HCT116 (cell line): ENCODE data around the gene TFB1M. TPM values are rescaled to one million over a fixed set of nuclear protein-coding genes. Genes with fewer than 3 reads are reported as not detected.

Experiments used
- ATAC-seq: fragments of 200-7000 bp; cut with Tn5 transposase; 2 replicates; pipeline ENCODE4 v1.9.1; 2020; ENCODE audit warnings: mild to moderate bottlenecking, moderate library complexity
- BruUV-seq: library from RNA; stranded (reverse); fragments of 400-500 nt; replicated peaks from 2 replicates; lab custom pipeline; 2021; lab: Mats Ljungman, UMichigan
- CTCF ChIA-PET: fragments of 300-600 bp; sonication (Branson Sonifier 250); formaldehyde crosslinking; loops from one replicate; lab custom pipeline; 2021; ENCODE audit warnings: antibody characterized with exemption; lab: Charles Lee
- POLR2A ChIA-PET: fragments of 300-600, 350-600 bp; sonication (Branson Sonifier 250); formaldehyde crosslinking; loops from one replicate; lab custom pipeline; 2021; ENCODE audit warnings: antibody characterized with exemption; lab: Charles Lee
- RAD21 ChIA-PET, 2 experiments: fragments of 300-600 bp; sonication (Branson Sonifier 250); formaldehyde crosslinking; loops; one replicate each; lab custom pipeline; 2023; ENCODE audit warnings: low total read pairs in 2 of 2; ENCODE audit not compliant: uncharacterized antibody in 2 of 2, unreplicated experiment in 2 of 2, low non-redundant PET in 1 of 2; lab: Charles Lee
- DNase-seq: peaks from one replicate; pipeline ENCODE4 v3.0.0-alpha.2; 2010; ENCODE audit warnings: low read depth, low spot score
- H2AFZ ChIP-seq: fragments of 200-600 bp; shearing (Covaris generic), sonication (generic); 2 replicates; pipeline ENCODE4 v1.6.1; 2017; ENCODE audit warnings: low read depth, mixed run types, mixed read lengths, antibody characterized with exemption, low read length; ENCODE audit not compliant: poor library complexity, severe bottlenecking
- H3K27ac ChIP-seq: 2 replicates; pipeline ENCODE4 v1.5.1; 2012; ENCODE audit warnings: low read depth, low read length
- H3K27me3 ChIP-seq: fragments of 200-600 bp; sonication (generic); 2 replicates; pipeline ENCODE4 v1.6.1; 2016; ENCODE audit warnings: mixed run types, low read length, mixed read lengths; ENCODE audit not compliant: insufficient read depth
- H3K36me3 ChIP-seq, 2 experiments: fragments of 200-500 bp in 1 of 2; fragments of 200-600 bp in 1 of 2; sonication (Bioruptor generic) in 1 of 2; sonication (generic) in 1 of 2; 2 replicates each; pipeline versions ENCODE4 v1.5.1 to v1.6.1; 2014 to 2016; ENCODE audit warnings: low read length in 2 of 2, inconsistent platforms in 1 of 2, mixed read lengths in 1 of 2, mixed run types in 1 of 2; ENCODE audit not compliant: insufficient read depth in 2 of 2, control insufficient read depth in 1 of 2
- H3K4me1 ChIP-seq, 2 experiments: fragments of 200-600 bp in 1 of 2; sonication (generic) in 1 of 2; 2 replicates each; pipeline versions ENCODE4 v1.5.1 to v1.6.1; 2012 to 2017; ENCODE audit warnings: low read length in 2 of 2, inconsistent platforms in 1 of 2, mild to moderate bottlenecking in 1 of 2, mixed read lengths in 1 of 2, mixed run types in 1 of 2, moderate library complexity in 1 of 2; ENCODE audit not compliant: insufficient read depth in 2 of 2, control insufficient read depth in 1 of 2
- H3K4me2 ChIP-seq: fragments of 200-600 bp; sonication (generic); 2 replicates; pipeline ENCODE4 v1.6.1; 2017; ENCODE audit warnings: mixed run types, low read length, mixed read lengths
- H3K4me3 ChIP-seq, 2 experiments: fragments of 200-600 bp in 1 of 2; sonication (generic) in 1 of 2; replicated peaks in 1 of 2; 2 replicates each; pipeline ENCODE4 v1.5.1; 2011 to 2016; ENCODE audit warnings: low read length in 2 of 2, control low read depth in 1 of 2, low read depth in 1 of 2, mild to moderate bottlenecking in 1 of 2, mixed read lengths in 1 of 2, mixed run types in 1 of 2
- H3K79me2 ChIP-seq: fragments of 200-600 bp; sonication (generic); 2 replicates; pipeline ENCODE4 v1.6.1; 2017; ENCODE audit warnings: mild to moderate bottlenecking, mixed run types, low read length, moderate library complexity, mixed read lengths; ENCODE audit not compliant: insufficient read depth
- H3K9ac ChIP-seq: fragments of 200-600 bp; sonication (generic); 2 replicates; pipeline ENCODE4 v1.6.1; 2016; ENCODE audit warnings: low read length, mixed read lengths
- H3K9me2 ChIP-seq: fragments of 200-600 bp; sonication (generic), shearing (Covaris generic); 2 replicates; pipeline ENCODE4 v1.6.1; 2017; ENCODE audit warnings: mixed run types, mild to moderate bottlenecking, moderate library complexity; ENCODE audit not compliant: insufficient read depth
- H3K9me3 ChIP-seq, 2 experiments: fragments of 200-500 bp in 1 of 2; fragments of 200-600 bp in 1 of 2; sonication (Bioruptor generic) in 1 of 2; sonication (generic) in 1 of 2; 2 replicates each; pipeline ENCODE4 v1.6.1; 2014 to 2017; ENCODE audit warnings: low read length in 2 of 2, mixed read lengths in 2 of 2, inconsistent platforms in 1 of 2, low read depth in 1 of 2, mild to moderate bottlenecking in 1 of 2, mixed run types in 1 of 2, moderate library complexity in 1 of 2; ENCODE audit not compliant: control insufficient read depth in 1 of 2, insufficient read depth in 1 of 2
- H4K20me1 ChIP-seq: fragments of 200-600 bp; sonication (generic), shearing (Covaris generic); 2 replicates; pipeline ENCODE4 v1.6.1; 2017; ENCODE audit warnings: mixed run types, mild to moderate bottlenecking, moderate library complexity; ENCODE audit not compliant: insufficient read depth
- ATF3 ChIP-seq: IDR thresholded peaks from 2 replicates; pipeline ENCODE4 v1.6.1; 2012
- CBX3 ChIP-seq: IDR thresholded peaks from 2 replicates; pipeline ENCODE4 v1.6.1; 2012; ENCODE audit warnings: low read depth
- CEBPB ChIP-seq: IDR thresholded peaks from 2 replicates; pipeline ENCODE4 v1.6.1; 2012; ENCODE audit warnings: low read depth
- CTCF ChIP-seq, 3 experiments: fragments of 200-600 bp in 1 of 3; sonication (generic) in 1 of 3; IDR thresholded peaks in 2 of 3; conservative IDR thresholded peaks in 1 of 3; 2 replicates each; pipeline ENCODE4 v1.5.1; 2012 to 2017; ENCODE audit warnings: low read depth in 2 of 3, low read length in 2 of 3, antibody characterized with exemption in 1 of 3, borderline replicate concordance in 1 of 3, control low read depth in 1 of 3, mild to moderate bottlenecking in 1 of 3, mixed read lengths in 1 of 3, mixed run types in 1 of 3, moderate library complexity in 1 of 3; ENCODE audit not compliant: insufficient read depth in 1 of 3
- EZH2 ChIP-seq: fragments of 200-600 bp; sonication (generic); IDR thresholded peaks from 2 replicates; pipeline ENCODE4 v1.6.1; 2017; ENCODE audit warnings: antibody characterized with exemption, mixed run types
- EZH2phosphoT487 ChIP-seq: fragments of 200-600 bp; IDR thresholded peaks from 2 replicates; pipeline ENCODE4 v1.6.1; 2018; ENCODE audit warnings: antibody characterized with exemption, borderline replicate concordance
- FOSL1 ChIP-seq: IDR thresholded peaks from 2 replicates; pipeline ENCODE4 v1.6.1; 2012; ENCODE audit warnings: low read depth
- JUND ChIP-seq: IDR thresholded peaks from 2 replicates; pipeline ENCODE4 v1.6.1; 2012
- MAX ChIP-seq: IDR thresholded peaks from 2 replicates; pipeline ENCODE4 v1.6.1; 2012
- POLR2A ChIP-seq: IDR thresholded peaks from 2 replicates; pipeline ENCODE4 v1.7.0; 2011; ENCODE audit warnings: borderline replicate concordance; ENCODE audit not compliant: insufficient read depth, insufficient read length; ENCODE audit errors: extremely low read depth
- POLR2AphosphoS5 ChIP-seq: IDR thresholded peaks from 2 replicates; pipeline ENCODE4 v1.6.1; 2011; ENCODE audit warnings: mild to moderate bottlenecking, low read depth, low read length, moderate library complexity
- REST ChIP-seq: IDR thresholded peaks from 2 replicates; pipeline ENCODE4 v1.6.1; 2012; ENCODE audit warnings: low read depth
- SP1 ChIP-seq: IDR thresholded peaks from 2 replicates; pipeline ENCODE4 v1.6.1; 2012; ENCODE audit warnings: low read depth
- SRF ChIP-seq: IDR thresholded peaks from 2 replicates; pipeline ENCODE4 v1.6.1; 2012; ENCODE audit warnings: low read depth
- TCF7L2 ChIP-seq: IDR thresholded peaks from 2 replicates; pipeline ENCODE4 v1.7.0; 2011; ENCODE audit warnings: borderline replicate concordance, inconsistent platforms; ENCODE audit not compliant: insufficient read depth, insufficient read length; ENCODE audit errors: extremely low read depth
- ZBTB33 ChIP-seq: IDR thresholded peaks from 2 replicates; pipeline ENCODE4 v1.6.1; 2011; ENCODE audit warnings: mild to moderate bottlenecking, low read length, moderate library complexity; ENCODE audit not compliant: insufficient replicate concordance; ENCODE audit errors: extremely low read depth
- ZFX ChIP-seq: fragments of 450-650 bp; IDR thresholded peaks from 2 replicates; pipeline ENCODE4 v1.6.1; 2017
- intact Hi-C: fragments of 100-400 bp; cut with micrococcal nuclease; formaldehyde crosslinking; loops from 2 replicates; pipeline ENCODE4 v1.10.0; 2022
- total RNA-seq: library from RNA; stranded (reverse); gene quantifications from one replicate; pipeline ENCODE4 v1.2.1, GENCODE V29; 2021; ENCODE audit not compliant: unreplicated experiment

TFB1M gene
- total RNA-seq, 1 experiment from 2014 or later = 43.8 TPM

GRCh38 chr6:155237613-155238012, 76.7 kb downstream of the TFB1M start:
- POLR2A ChIA-PET = no interaction called here
- H3K9me3 ChIP-seq = no peaks in the 10 kb centered on the region; a peak in 1 of 4 replicates

More at GRCh38 chr6:155237613-155238012, 76.7 kb downstream of the TFB1M start:
- no peak overlapping the region for H3K9ac ChIP-seq
- ChIA-PET CTCF (no interaction called here), RAD21 (no interaction called here)
- H4K20me1 ChIP-seq = no peaks in the 10 kb centered on the region
- no peak overlapping the region for H3K27ac ChIP-seq
- H2AFZ ChIP-seq = no peak overlapping the region
- H3K79me2 ChIP-seq = no peaks in the 10 kb centered on the region
- DNase-seq = no peak
- TF ChIP-seq MAX (no peak), POLR2A (no peak), JUND (no peak), POLR2AphosphoS5 (no peak), SRF (no peak), CEBPB (no peak), REST (no peak), ZFX (no peak), FOSL1 (no peak), EZH2phosphoT487 (no peak), SP1 (no peak), TCF7L2 (no peak), ATF3 (no peak), CTCF (IDR thresholded peaks at IDR 0.05 in 2 of 3, conservative IDR thresholded peaks at IDR 0.05 in 1 of 3; ENCODE audit: borderline replicate concordance in 1 of 3, insufficient read depth in 1 of 3, low read depth in 2 of 3, low read length in 2 of 3) (no peak), EZH2 (no peak), CBX3 (no peak), ZBTB33 (no peak)
- H3K4me3 ChIP-seq = no peak overlapping the region
- intact Hi-C loops = no loop called here
- no TSS peak for BruUV-seq
- ATAC-seq = no peak
- no peaks in the 10 kb centered on the region for H3K4me1 ChIP-seq
- no peaks in the 10 kb centered on the region for H3K9me2 ChIP-seq
- no peaks in the 10 kb centered on the region for H3K36me3 ChIP-seq
- no peaks in the 10 kb centered on the region for H3K27me3 ChIP-seq
- no peak overlapping the region for H3K4me2 ChIP-seq
